HG03460 (cell line): ENCODE data around the gene MTG2.

Experiments
- ATAC-seq: cut with Tn5 transposase; IDR thresholded peaks from one replicate; pipeline ENCODE4 v1.9.1; 2021; ENCODE audit not compliant: unreplicated experiment

The MTG2 gene

GRCh38 chr20:62178316-62179161, 4.3 kb upstream of the MTG2 start:
- no peak for ATAC-seq

GRCh38 chr20:62179162-62179504, 3.7 kb upstream of the MTG2 start:
- ATAC-seq: no peak

GRCh38 chr20:62181808-62182207, 1.0 kb upstream of the MTG2 start:
- no peak for ATAC-seq

GRCh38 chr20:62183426-62184142, 756 bp downstream of the MTG2 start:
- ATAC-seq: no peak

GRCh38 chr20:62186096-62186426, 3.2 kb downstream of the MTG2 start:
- no peak for ATAC-seq

GRCh38 chr20:62186887-62187866, 4.3 kb downstream of the MTG2 start:
- ATAC-seq: no peak

GRCh38 chr20:62190639-62191411, 8.0 kb downstream of the MTG2 start:
- ATAC-seq: no peak

- ATAC-seq: no peak
Measured at GRCh38 chr20:62191781-62192559, 9.1 kb downstream of the MTG2 start.

GRCh38 chr20:62192635-62193034, 9.8 kb downstream of the MTG2 start:
- ATAC-seq: no peak

GRCh38 chr20:62193079-62194025, 10.5 kb downstream of the MTG2 start:
- ATAC-seq: no peak

GRCh38 chr20:62195075-62195405, 12.2 kb downstream of the MTG2 start:
- ATAC-seq: no peak

- no peak for ATAC-seq
Measured at GRCh38 chr20:62195736-62196135, 12.9 kb downstream of the MTG2 start.

- no peak for ATAC-seq
Measured at GRCh38 chr20:62196286-62196685, 13.5 kb downstream of the MTG2 start.

GRCh38 chr20:62197311-62197710, 14.5 kb downstream of the MTG2 start:
- no peak for ATAC-seq

GRCh38 chr20:62197801-62198200, 15.0 kb downstream of the MTG2 start:
- ATAC-seq: no peak

- ATAC-seq: no peak
Measured at GRCh38 chr20:62198496-62198895, 15.7 kb downstream of the MTG2 start.

- no peak for ATAC-seq
Measured at GRCh38 chr20:62198931-62199330, 16.1 kb downstream of the MTG2 start.

- ATAC-seq: no peak
Measured at GRCh38 chr20:62200491-62201172, 17.8 kb downstream of the MTG2 start.
